Lower leg skin (tissue), 3 donors: ENCODE data around the gene NFYB.
"Not testable (repeated sequence)": the region's sequence is repeated elsewhere in the genome, so short reads cannot be mapped to it uniquely, and the experiment has no call there.

ENCODE experiments used
- CTCF ChIP-seq, 3 donors: fragments of 450-650 bp; IDR thresholded peaks; one replicate each; pipeline ENCODE4 v1.5.1; 2016; ENCODE audit warnings: antibody characterized with exemption in 3 of 3, mild to moderate bottlenecking in 3 of 3, moderate library complexity in 2 of 3
- POLR2A ChIP-seq, 2 donors: fragments of 450-650 bp; IDR thresholded peaks; one replicate each; pipeline ENCODE4 v1.6.1; 2016 to 2017; ENCODE audit warnings: antibody characterized with exemption in 2 of 2, mild to moderate bottlenecking in 1 of 2, moderate library complexity in 1 of 2

- not testable (repeated sequence) for TF ChIP-seq CTCF, POLR2A (IDR thresholded peaks at IDR 0.05)
Measured at GRCh38 chr12:104173804-104174203, 35.8 kb upstream of the NFYB start.
